WTC11 (cell line): ENCODE data around the gene REST. TPM values are rescaled to one million over a fixed set of nuclear protein-coding genes. Genes with fewer than 3 reads are reported as not detected.

Source experiments
- ATAC-seq: fragments of 200-7000 bp; cut with Tn5 transposase; 2 replicates; pipeline ENCODE4 v1.10.0; 2021; ENCODE audit warnings: mild to moderate bottlenecking, moderate library complexity
- CTCF ChIA-PET: fragments of 300-600 bp; sonication (Branson Sonifier 250); formaldehyde crosslinking; loops from one replicate; lab custom pipeline; 2021; ENCODE audit warnings: antibody characterized with exemption; lab: Charles Lee
- POLR2A ChIA-PET: fragments of 350-600 bp; sonication (Branson Sonifier 250); formaldehyde crosslinking; loops from one replicate; lab custom pipeline; 2021; ENCODE audit warnings: antibody characterized with exemption; lab: Charles Lee
- DNase-seq: peaks from one replicate; pipeline ENCODE4 v3.0.0; 2021; ENCODE audit warnings: low spot score
- H3K27ac Mint-ChIP-seq: 2 replicates; pipeline ENCODE4 v1.8.0; 2021; ENCODE audit warnings: mixed read lengths
- H3K27me3 Mint-ChIP-seq: 2 replicates; pipeline ENCODE4 v1.8.0; 2021; ENCODE audit warnings: low read depth, mild to moderate bottlenecking, moderate library complexity, mixed read lengths
- H3K36me3 Mint-ChIP-seq: 2 replicates; pipeline ENCODE4 v1.8.0; 2021; ENCODE audit warnings: mixed read lengths
- H3K4me1 Mint-ChIP-seq: 2 replicates; pipeline ENCODE4 v1.8.0; 2022; ENCODE audit warnings: mixed read lengths
- H3K4me3 Mint-ChIP-seq: 2 replicates; pipeline ENCODE4 v1.8.0; 2021; ENCODE audit warnings: mild to moderate bottlenecking, moderate library complexity, mixed read lengths
- H3K9me3 Mint-ChIP-seq: 2 replicates; pipeline ENCODE4 v1.8.0; 2021; ENCODE audit warnings: mixed read lengths
- CBFB ChIP-seq: sonication (generic); formaldehyde crosslinking; IDR thresholded peaks from 2 replicates; pipeline ENCODE4 v1.8.1; 2022; ENCODE audit warnings: mild to moderate bottlenecking, low read depth, missing genetic modification reagents
- CREB1 ChIP-seq: sonication (generic); formaldehyde crosslinking; IDR thresholded peaks from 2 replicates; pipeline ENCODE4 v1.8.0; 2023; ENCODE audit warnings: mild to moderate bottlenecking, missing genetic modification reagents
- EMX1 ChIP-seq: fragments of 250-450 bp; sonication (Bioruptor Pico); IDR thresholded peaks from 2 replicates; pipeline ENCODE4 v1.8.0; 2021; ENCODE audit warnings: mild to moderate bottlenecking
- GTF2I ChIP-seq: fragments of 250-450 bp; sonication (Bioruptor Pico); conservative IDR thresholded peaks from 2 replicates; pipeline ENCODE4 v1.4.0; 2021; ENCODE audit warnings: mild to moderate bottlenecking
- HMGA2 ChIP-seq: fragments of 250-450 bp; sonication (Bioruptor Pico); IDR thresholded peaks from 2 replicates; pipeline ENCODE4 v1.4.0; 2021; ENCODE audit warnings: mild to moderate bottlenecking, moderate library complexity
- JAZF1 ChIP-seq: fragments of 250-450 bp; sonication (Bioruptor Pico); IDR thresholded peaks from 2 replicates; pipeline ENCODE4 v1.9.0; 2021; ENCODE audit warnings: moderate library complexity, mild to moderate bottlenecking, inconsistent platforms
- KAT7 ChIP-seq: sonication (generic); formaldehyde crosslinking; IDR thresholded peaks from 2 replicates; pipeline ENCODE4 v1.8.1; 2023; ENCODE audit warnings: missing genetic modification reagents, mild to moderate bottlenecking, borderline replicate concordance
- RELA ChIP-seq: sonication (generic); formaldehyde crosslinking; IDR thresholded peaks from 2 replicates; pipeline ENCODE4 v1.8.1; 2022; ENCODE audit warnings: missing genetic modification reagents, mild to moderate bottlenecking, borderline replicate concordance
- RORB ChIP-seq: fragments of 250-450 bp; sonication (Bioruptor Pico); IDR thresholded peaks from 2 replicates; pipeline ENCODE4 v1.9.0; 2021; ENCODE audit warnings: mild to moderate bottlenecking
- SOX15 ChIP-seq: fragments of 250-450 bp; sonication (Bioruptor Pico); IDR thresholded peaks from 2 replicates; pipeline ENCODE4 v1.9.0; 2021; ENCODE audit warnings: mild to moderate bottlenecking
- TCF7 ChIP-seq: sonication (generic); formaldehyde crosslinking; IDR thresholded peaks from 2 replicates; pipeline ENCODE4 v1.8.0; 2022; ENCODE audit warnings: mild to moderate bottlenecking, low read depth, missing genetic modification reagents, moderate library complexity
- TEAD1 ChIP-seq: sonication (generic); formaldehyde crosslinking; IDR thresholded peaks from 2 replicates; pipeline ENCODE4 v1.8.0; 2022; ENCODE audit warnings: mild to moderate bottlenecking, missing genetic modification reagents
- ZNF396 ChIP-seq: fragments of 250-450 bp; sonication (Bioruptor Pico); IDR thresholded peaks from 2 replicates; pipeline ENCODE4 v1.8.0; 2021; ENCODE audit warnings: mild to moderate bottlenecking, moderate library complexity, borderline replicate concordance
- ZNF416 ChIP-seq: fragments of 250-450 bp; sonication (Bioruptor Pico); IDR thresholded peaks from 2 replicates; pipeline ENCODE4 v1.9.0; 2021; ENCODE audit warnings: mild to moderate bottlenecking, inconsistent platforms
- ZNF671 ChIP-seq: fragments of 250-450 bp; sonication (Bioruptor Pico); IDR thresholded peaks from 2 replicates; pipeline ENCODE4 v1.8.0; 2021; ENCODE audit warnings: mild to moderate bottlenecking
- total RNA-seq: library from RNA; stranded (reverse); gene quantifications from 3 replicates; pipeline ENCODE4 v1.2.3, GENCODE V29; 2021
- TF ChIP-seq, protein P1 (sequence below): sonication (generic); formaldehyde crosslinking; IDR thresholded peaks from 2 replicates; pipeline ENCODE4 v1.8.1; 2023; ENCODE audit warnings: mild to moderate bottlenecking, missing genetic modification reagents, moderate library complexity
- TF ChIP-seq, protein P2 (sequence below): fragments of 250-450 bp; sonication (Bioruptor Pico); IDR thresholded peaks from 2 replicates; pipeline ENCODE4 v1.9.0; 2021; ENCODE audit warnings: moderate library complexity, mild to moderate bottlenecking, inconsistent platforms, borderline replicate concordance
- TF ChIP-seq, protein P3 (sequence below): fragments of 250-450 bp; sonication (Bioruptor Pico); IDR thresholded peaks from 2 replicates; pipeline ENCODE4 v1.9.0; 2021; ENCODE audit warnings: mild to moderate bottlenecking
- TF ChIP-seq, protein P4 (sequence below): sonication (generic); formaldehyde crosslinking; IDR thresholded peaks from 2 replicates; pipeline ENCODE4 v1.8.0; 2023; ENCODE audit warnings: missing genetic modification reagents, mild to moderate bottlenecking, borderline replicate concordance
- TF ChIP-seq, protein P5 (sequence below): sonication (generic); formaldehyde crosslinking; IDR thresholded peaks from 2 replicates; pipeline ENCODE4 v1.8.1; 2023; ENCODE audit warnings: mild to moderate bottlenecking, missing genetic modification reagents
- TF ChIP-seq, protein P6 (sequence below): fragments of 250-450 bp; sonication (Bioruptor Pico); IDR thresholded peaks from 2 replicates; pipeline ENCODE4 v1.8.0; 2021; ENCODE audit warnings: mild to moderate bottlenecking
- TF ChIP-seq, protein P7 (sequence below): sonication (generic); formaldehyde crosslinking; IDR thresholded peaks from 2 replicates; pipeline ENCODE4 v1.8.0; 2022; ENCODE audit warnings: mild to moderate bottlenecking, missing genetic modification reagents

REST gene
- total RNA-seq, 1 experiment from 2014 or later = 75.1 TPM

DNA sequence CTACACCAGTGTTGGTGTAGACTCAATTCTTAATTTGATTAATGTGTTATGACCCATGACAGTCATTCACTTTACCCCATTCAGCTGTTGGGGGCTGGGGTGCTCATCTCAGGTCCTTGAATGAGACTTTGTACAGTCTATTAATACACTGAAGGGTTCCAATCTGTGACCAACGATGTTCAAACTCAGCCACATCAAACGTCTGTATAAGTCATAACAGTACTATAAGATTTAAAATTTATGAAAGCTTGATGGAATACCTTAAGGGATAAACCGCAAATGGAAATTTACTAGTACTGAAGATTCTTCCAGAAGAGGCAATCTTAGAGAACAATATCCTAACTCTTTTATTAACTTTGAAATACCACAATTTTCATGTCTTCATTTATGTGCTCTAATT, 33.7 kb downstream of the REST start:
- POLR2A ChIA-PET = no interaction called here
- Mint-ChIP-seq H3K9me3 (no peaks in the 10 kb centered on the region), H3K4me1 (no peaks in the 10 kb centered on the region), H3K36me3 (peaks cover 8% of the 10 kb centered on the region)
- TF ChIP-seq TEAD1 (CRISPR knock-in tag) (no peak), GTF2I (CRISPR knock-in tag) (no peak), TCF7 (no peak), KAT7 (CRISPR knock-in tag) (no peak)
- TF ChIP-seq, protein P1, sequence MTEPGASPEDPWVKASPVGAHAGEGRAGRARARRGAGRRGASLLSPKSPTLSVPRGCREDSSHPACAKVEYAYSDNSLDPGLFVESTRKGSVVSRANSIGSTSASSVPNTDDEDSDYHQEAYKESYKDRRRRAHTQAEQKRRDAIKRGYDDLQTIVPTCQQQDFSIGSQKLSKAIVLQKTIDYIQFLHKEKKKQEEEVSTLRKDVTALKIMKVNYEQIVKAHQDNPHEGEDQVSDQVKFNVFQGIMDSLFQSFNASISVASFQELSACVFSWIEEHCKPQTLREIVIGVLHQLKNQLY (CRISPR knock-in tag) = no peak
- TF ChIP-seq, protein P2, sequence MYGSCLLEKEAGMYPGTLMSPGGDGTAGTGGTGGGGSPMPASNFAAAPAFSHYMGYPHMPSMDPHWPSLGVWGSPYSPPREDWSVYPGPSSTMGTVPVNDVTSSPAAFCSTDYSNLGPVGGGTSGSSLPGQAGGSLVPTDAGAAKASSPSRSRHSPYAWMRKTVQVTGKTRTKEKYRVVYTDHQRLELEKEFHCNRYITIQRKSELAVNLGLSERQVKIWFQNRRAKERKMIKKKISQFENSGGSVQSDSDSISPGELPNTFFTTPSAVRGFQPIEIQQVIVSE (CRISPR knock-in tag) = no peak
- TF ChIP-seq, all 79 proteins: peak for 0
- Mint-ChIP-seq H3K27me3 (no peaks in the 10 kb centered on the region), H3K27ac (no peak overlapping the region), H3K4me3 (no peak overlapping the region)
- CTCF ChIA-PET = no interaction called here
- DNase-seq = no peak
- ATAC-seq = no peak

DNA sequence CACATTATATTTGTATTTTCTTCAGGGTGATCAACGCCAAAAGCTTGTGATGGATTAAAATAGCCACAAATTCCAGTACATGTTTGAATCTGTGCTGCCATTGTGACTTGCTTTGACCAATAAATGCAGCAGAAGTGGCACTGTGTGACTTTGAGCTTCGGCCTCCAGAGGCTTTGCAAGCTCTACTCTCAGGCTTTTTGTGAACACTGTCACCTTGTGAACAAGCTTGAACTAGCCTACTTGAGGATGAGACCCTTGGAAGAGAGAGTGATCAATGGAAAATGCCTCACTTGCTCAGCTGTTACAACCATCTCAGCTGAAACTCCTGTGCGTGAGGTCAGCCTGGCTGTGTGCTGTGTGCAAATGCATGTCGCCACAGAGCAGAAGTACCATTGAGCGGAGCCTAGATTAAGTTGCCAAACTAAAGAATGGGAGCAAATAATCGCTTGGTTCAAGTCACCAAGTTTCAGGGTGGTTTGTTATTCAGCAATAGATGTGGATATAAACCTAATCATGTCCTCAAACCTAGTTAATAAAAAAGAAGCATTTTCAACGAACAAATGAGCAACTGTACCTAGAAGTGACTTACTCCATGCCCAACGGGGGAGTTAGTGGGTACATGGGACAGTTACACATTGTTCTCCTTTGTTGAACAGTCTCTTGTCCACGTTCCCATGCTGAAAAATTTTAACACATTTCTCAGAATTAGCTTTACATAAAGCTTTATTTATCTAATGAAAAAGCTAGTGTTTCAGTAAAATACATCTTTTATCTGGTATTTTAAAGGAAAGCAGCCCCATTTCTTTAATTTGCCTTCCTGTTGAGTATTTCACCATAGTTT, 46.2 kb downstream of the REST start:
- H3K27ac Mint-ChIP-seq = no peak overlapping the region
- no peaks in the 10 kb centered on the region for H3K36me3 Mint-ChIP-seq
- H3K4me1 Mint-ChIP-seq = no peaks in the 10 kb centered on the region
- peaks cover 30% of the 10 kb centered on the region for H3K27me3 Mint-ChIP-seq
- H3K9me3 Mint-ChIP-seq = no peaks in the 10 kb centered on the region
- ATAC-seq = no peak
- ChIA-PET POLR2A (interaction anchor here (0.6 to 0.7 kb wide), 2 partner anchors 419 to 566 kb away, joined by 3 to 4 read pairs; no protein-coding TSS in a partner anchor), CTCF (interaction anchor here (0.5 kb wide), 1 partner anchor 49 kb away, joined by 4 read pairs; no protein-coding TSS in a partner anchor)
- H3K4me3 Mint-ChIP-seq = no peak overlapping the region
- no peak for DNase-seq
- TF ChIP-seq, protein P3, sequence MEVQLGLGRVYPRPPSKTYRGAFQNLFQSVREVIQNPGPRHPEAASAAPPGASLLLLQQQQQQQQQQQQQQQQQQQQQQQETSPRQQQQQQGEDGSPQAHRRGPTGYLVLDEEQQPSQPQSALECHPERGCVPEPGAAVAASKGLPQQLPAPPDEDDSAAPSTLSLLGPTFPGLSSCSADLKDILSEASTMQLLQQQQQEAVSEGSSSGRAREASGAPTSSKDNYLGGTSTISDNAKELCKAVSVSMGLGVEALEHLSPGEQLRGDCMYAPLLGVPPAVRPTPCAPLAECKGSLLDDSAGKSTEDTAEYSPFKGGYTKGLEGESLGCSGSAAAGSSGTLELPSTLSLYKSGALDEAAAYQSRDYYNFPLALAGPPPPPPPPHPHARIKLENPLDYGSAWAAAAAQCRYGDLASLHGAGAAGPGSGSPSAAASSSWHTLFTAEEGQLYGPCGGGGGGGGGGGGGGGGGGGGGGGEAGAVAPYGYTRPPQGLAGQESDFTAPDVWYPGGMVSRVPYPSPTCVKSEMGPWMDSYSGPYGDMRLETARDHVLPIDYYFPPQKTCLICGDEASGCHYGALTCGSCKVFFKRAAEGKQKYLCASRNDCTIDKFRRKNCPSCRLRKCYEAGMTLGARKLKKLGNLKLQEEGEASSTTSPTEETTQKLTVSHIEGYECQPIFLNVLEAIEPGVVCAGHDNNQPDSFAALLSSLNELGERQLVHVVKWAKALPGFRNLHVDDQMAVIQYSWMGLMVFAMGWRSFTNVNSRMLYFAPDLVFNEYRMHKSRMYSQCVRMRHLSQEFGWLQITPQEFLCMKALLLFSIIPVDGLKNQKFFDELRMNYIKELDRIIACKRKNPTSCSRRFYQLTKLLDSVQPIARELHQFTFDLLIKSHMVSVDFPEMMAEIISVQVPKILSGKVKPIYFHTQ = no peak
- TF ChIP-seq RELA (CRISPR knock-in tag) (no peak), HMGA2 (CRISPR knock-in tag) (no peak), SOX15 (no peak), ZNF396 (CRISPR knock-in tag) (no peak), ZNF416 (CRISPR knock-in tag) (no peak), CBFB (CRISPR knock-in tag) (no peak), CREB1 (CRISPR knock-in tag) (no peak), KAT7 (CRISPR knock-in tag) (no peak), JAZF1 (CRISPR knock-in tag) (no peak), ZNF671 (CRISPR knock-in tag) (no peak), EMX1 (CRISPR knock-in tag) (no peak), RORB (CRISPR knock-in tag) (no peak), TEAD1 (CRISPR knock-in tag) (no peak)
- TF ChIP-seq, protein P4, sequence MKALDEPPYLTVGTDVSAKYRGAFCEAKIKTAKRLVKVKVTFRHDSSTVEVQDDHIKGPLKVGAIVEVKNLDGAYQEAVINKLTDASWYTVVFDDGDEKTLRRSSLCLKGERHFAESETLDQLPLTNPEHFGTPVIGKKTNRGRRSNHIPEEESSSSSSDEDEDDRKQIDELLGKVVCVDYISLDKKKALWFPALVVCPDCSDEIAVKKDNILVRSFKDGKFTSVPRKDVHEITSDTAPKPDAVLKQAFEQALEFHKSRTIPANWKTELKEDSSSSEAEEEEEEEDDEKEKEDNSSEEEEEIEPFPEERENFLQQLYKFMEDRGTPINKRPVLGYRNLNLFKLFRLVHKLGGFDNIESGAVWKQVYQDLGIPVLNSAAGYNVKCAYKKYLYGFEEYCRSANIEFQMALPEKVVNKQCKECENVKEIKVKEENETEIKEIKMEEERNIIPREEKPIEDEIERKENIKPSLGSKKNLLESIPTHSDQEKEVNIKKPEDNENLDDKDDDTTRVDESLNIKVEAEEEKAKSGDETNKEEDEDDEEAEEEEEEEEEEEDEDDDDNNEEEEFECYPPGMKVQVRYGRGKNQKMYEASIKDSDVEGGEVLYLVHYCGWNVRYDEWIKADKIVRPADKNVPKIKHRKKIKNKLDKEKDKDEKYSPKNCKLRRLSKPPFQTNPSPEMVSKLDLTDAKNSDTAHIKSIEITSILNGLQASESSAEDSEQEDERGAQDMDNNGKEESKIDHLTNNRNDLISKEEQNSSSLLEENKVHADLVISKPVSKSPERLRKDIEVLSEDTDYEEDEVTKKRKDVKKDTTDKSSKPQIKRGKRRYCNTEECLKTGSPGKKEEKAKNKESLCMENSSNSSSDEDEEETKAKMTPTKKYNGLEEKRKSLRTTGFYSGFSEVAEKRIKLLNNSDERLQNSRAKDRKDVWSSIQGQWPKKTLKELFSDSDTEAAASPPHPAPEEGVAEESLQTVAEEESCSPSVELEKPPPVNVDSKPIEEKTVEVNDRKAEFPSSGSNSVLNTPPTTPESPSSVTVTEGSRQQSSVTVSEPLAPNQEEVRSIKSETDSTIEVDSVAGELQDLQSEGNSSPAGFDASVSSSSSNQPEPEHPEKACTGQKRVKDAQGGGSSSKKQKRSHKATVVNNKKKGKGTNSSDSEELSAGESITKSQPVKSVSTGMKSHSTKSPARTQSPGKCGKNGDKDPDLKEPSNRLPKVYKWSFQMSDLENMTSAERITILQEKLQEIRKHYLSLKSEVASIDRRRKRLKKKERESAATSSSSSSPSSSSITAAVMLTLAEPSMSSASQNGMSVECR (CRISPR knock-in tag) = no peak
- TF ChIP-seq, protein P5, sequence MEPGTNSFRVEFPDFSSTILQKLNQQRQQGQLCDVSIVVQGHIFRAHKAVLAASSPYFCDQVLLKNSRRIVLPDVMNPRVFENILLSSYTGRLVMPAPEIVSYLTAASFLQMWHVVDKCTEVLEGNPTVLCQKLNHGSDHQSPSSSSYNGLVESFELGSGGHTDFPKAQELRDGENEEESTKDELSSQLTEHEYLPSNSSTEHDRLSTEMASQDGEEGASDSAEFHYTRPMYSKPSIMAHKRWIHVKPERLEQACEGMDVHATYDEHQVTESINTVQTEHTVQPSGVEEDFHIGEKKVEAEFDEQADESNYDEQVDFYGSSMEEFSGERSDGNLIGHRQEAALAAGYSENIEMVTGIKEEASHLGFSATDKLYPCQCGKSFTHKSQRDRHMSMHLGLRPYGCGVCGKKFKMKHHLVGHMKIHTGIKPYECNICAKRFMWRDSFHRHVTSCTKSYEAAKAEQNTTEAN (CRISPR knock-in tag) = no peak
- TF ChIP-seq, protein P6, sequence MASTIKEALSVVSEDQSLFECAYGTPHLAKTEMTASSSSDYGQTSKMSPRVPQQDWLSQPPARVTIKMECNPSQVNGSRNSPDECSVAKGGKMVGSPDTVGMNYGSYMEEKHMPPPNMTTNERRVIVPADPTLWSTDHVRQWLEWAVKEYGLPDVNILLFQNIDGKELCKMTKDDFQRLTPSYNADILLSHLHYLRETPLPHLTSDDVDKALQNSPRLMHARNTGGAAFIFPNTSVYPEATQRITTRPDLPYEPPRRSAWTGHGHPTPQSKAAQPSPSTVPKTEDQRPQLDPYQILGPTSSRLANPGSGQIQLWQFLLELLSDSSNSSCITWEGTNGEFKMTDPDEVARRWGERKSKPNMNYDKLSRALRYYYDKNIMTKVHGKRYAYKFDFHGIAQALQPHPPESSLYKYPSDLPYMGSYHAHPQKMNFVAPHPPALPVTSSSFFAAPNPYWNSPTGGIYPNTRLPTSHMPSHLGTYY = no peak
- TF ChIP-seq, protein P7, sequence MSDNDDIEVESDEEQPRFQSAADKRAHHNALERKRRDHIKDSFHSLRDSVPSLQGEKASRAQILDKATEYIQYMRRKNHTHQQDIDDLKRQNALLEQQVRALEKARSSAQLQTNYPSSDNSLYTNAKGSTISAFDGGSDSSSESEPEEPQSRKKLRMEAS (CRISPR knock-in tag) = no peak
